Sigmoid colon (tissue), 4 donors: ENCODE data around the gene TATDN2.

Experiments
- EP300 ChIP-seq, 4 donors: sonication (generic); formaldehyde crosslinking; IDR thresholded peaks; one replicate each; pipeline ENCODE4 v1.6.1; 2017; ENCODE audit warnings: antibody characterized with exemption in 4 of 4
- POLR2A ChIP-seq, 2 donors: fragments of 450-650 bp; IDR thresholded peaks; one replicate each; pipeline ENCODE4 v1.6.1; 2016; ENCODE audit warnings: antibody characterized with exemption in 2 of 2, mild to moderate bottlenecking in 2 of 2, moderate library complexity in 2 of 2
- POLR2AphosphoS5 ChIP-seq, 4 donors: sonication (generic); formaldehyde crosslinking; IDR thresholded peaks; one replicate each; pipeline ENCODE4 v1.6.1; 2017; ENCODE audit warnings: antibody characterized with exemption in 4 of 4
- TF ChIP-seq, protein P1 (sequence below), 4 experiments: fragments of 450-650 bp in 3 of 4; fragments of 200-600 bp in 1 of 4; IDR thresholded peaks; one replicate each; pipeline ENCODE4 v1.5.1; 2016 to 2019; ENCODE audit warnings: antibody characterized with exemption in 4 of 4, mild to moderate bottlenecking in 3 of 4, moderate library complexity in 2 of 4

DNA sequence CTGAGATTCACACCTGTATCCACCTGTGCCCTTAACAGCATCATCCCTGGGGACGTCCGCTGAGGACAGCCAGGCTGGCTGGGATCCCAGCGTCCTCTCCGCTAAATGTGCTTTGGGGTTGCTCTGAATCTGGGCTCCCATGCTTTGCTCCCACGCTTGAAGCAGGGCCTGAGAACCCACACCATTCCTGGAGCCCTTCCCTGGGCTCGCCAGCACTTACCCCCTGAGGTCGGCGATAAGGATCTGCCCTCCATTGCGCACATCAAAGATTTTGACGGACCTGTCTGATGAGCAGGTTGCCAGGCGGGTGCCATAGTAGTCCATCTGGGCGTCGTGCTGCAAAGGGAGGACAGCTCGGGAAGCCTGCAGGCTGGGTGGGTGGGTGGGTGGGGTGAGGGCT is 66.8 kb downstream of the TATDN2 start:
- TF ChIP-seq POLR2A (IDR thresholded peaks at IDR 0.05) (no peak), EP300 (IDR thresholded peaks at IDR 0.05) (no peak), POLR2AphosphoS5 (IDR thresholded peaks at IDR 0.05) (no peak)
- TF ChIP-seq, protein P1, sequence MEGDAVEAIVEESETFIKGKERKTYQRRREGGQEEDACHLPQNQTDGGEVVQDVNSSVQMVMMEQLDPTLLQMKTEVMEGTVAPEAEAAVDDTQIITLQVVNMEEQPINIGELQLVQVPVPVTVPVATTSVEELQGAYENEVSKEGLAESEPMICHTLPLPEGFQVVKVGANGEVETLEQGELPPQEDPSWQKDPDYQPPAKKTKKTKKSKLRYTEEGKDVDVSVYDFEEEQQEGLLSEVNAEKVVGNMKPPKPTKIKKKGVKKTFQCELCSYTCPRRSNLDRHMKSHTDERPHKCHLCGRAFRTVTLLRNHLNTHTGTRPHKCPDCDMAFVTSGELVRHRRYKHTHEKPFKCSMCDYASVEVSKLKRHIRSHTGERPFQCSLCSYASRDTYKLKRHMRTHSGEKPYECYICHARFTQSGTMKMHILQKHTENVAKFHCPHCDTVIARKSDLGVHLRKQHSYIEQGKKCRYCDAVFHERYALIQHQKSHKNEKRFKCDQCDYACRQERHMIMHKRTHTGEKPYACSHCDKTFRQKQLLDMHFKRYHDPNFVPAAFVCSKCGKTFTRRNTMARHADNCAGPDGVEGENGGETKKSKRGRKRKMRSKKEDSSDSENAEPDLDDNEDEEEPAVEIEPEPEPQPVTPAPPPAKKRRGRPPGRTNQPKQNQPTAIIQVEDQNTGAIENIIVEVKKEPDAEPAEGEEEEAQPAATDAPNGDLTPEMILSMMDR (IDR thresholded peaks at IDR 0.05), result no peak
